ENCODE data around the gene TPPP.

The TPPP gene

GRCh38 chr5:611731-612486 lies 81.2 kb downstream of the TPPP start, which contains the start of gene CEP72 (continued):
- peak; percentile 54 for TF ChIP-seq SP2 (tag by site-specific recombination; IDR thresholded peaks at IDR 0.05)
- peak; percentile 69 for TF ChIP-seq ZBTB10 (tag by site-specific recombination; IDR thresholded peaks at IDR 0.05)

GRCh38 chr5:610744-611730 lies 82.1 kb downstream of the TPPP start:
- peak overlapping the region; percentile 76 for H3K4me3 ChIP-seq (ENCODE audit: low read depth, low read length)
- TF ChIP-seq GFI1B (tag by site-specific recombination; IDR thresholded peaks at IDR 0.05) (0 out of 2 replicates have a peak, but pooled peaks have one; percentile 4), ZNF677 (tag by site-specific recombination; IDR thresholded peaks at IDR 0.05) (no peak), EGR2 (tag by site-specific recombination; IDR thresholded peaks at IDR 0.05; ENCODE audit: low read depth) (peak; percentile 80), KLF8 (tag by site-specific recombination; IDR thresholded peaks at IDR 0.05) (no peak), GLIS2 (tag by site-specific recombination; IDR thresholded peaks at IDR 0.05) (0 out of 2 replicates have a peak, but pooled peaks have one; percentile 34), ZBTB17 (tag by site-specific recombination; IDR thresholded peaks at IDR 0.05) (no peak), ZNF621 (tag by site-specific recombination; IDR thresholded peaks at IDR 0.05) (0 out of 2 replicates have a peak, but pooled peaks have one; percentile 52), ZSCAN23 (tag by site-specific recombination; IDR thresholded peaks at IDR 0.05) (no peak), ZNF37A (tag by site-specific recombination; IDR thresholded peaks at IDR 0.05) (no peak), ELK4 (IDR thresholded peaks at IDR 0.05; ENCODE audit: borderline replicate concordance, low read depth, low read length) (no peak), KLF9 (tag by site-specific recombination; IDR thresholded peaks at IDR 0.05; ENCODE audit: low read depth) (peak; percentile 50), ZBTB7A (tag by site-specific recombination; IDR thresholded peaks at IDR 0.05; ENCODE audit: low read depth) (0 out of 2 replicates have a peak, but pooled peaks have one; percentile 34), SCRT2 (tag by site-specific recombination; IDR thresholded peaks at IDR 0.05) (0 out of 2 replicates have a peak, but pooled peaks have one; percentile 18), ZSCAN4 (tag by site-specific recombination; IDR thresholded peaks at IDR 0.05) (peak; percentile 96), ZFHX2 (tag by site-specific recombination; conservative IDR thresholded peaks at IDR 0.05) (peak; percentile 83), PRDM4 (tag by site-specific recombination; IDR thresholded peaks at IDR 0.05) (peak; percentile 50; the same call in 1 of the 2 replicates), ZNF266 (tag by site-specific recombination; IDR thresholded peaks at IDR 0.05; ENCODE audit: low read depth) (0 out of 2 replicates have a peak, but pooled peaks have one; percentile 6)
- H3K4me1 ChIP-seq (ENCODE audit: control insufficient read depth, insufficient read depth, low read length): peaks cover 4% of the 10 kb centered on the region
- H3K36me3 ChIP-seq (ENCODE audit: control insufficient read depth in 2 of 2, insufficient read depth in 1 of 2, low read length in 2 of 2): peaks cover 5 to 15% of the 10 kb centered on the region in 2 experiments
- H3K9me3 ChIP-seq (ENCODE audit: control insufficient read depth, insufficient read depth, low read depth, low read length): no peaks in the 10 kb centered on the region; the same call in 1 of the 2 replicates
- H3K27ac ChIP-seq (ENCODE audit: extremely low read depth, low read depth, low read length): peak overlapping the region; percentile 8; the same call in 1 of the 2 replicates
- ChIA-PET CTCF (no interaction called here), POLR2A (interaction anchor here (0.5 to 2.8 kb wide), 6 partner anchors 11 to 138 kb away, joined by 3 to 17 read pairs (median 4); no protein-coding TSS in a partner anchor)

Data from HEK293 (cell line).